ENCODE measurements around the gene NKAIN2.

Gene NKAIN2

DNA sequence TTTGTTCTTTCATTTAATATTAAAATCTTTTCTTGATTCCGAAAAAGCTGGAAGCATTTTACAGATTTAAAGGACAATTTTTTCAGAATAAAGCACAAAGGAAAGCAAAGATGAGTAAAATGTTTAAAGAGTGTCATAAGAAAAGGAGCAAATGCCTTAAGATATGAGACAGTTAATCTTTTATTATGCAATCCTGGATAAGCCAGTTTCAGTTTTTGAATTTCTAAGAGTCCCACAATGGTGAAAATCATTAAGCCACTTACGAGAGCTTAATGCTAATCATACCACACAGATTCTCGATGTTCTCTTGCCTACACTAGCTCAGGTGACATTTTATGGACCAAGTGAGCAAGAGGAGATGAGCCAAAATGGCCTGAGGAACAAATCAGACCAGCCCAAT is 1054.9 kb downstream of the NKAIN2 start:
- no peak for DNase-seq (ENCODE audit: low read depth)
- Histone ChIP-seq H3K36me3 (ENCODE audit: control insufficient read depth, insufficient read depth, low read length, severe bottlenecking) (no peaks in the 10 kb centered on the region), H3K4me3 (ENCODE audit: low read length) (no peak overlapping the region), H3K27me3 (replicated peaks; ENCODE audit: control insufficient read depth, insufficient read depth, low read length) (no peaks in the 10 kb centered on the region), H3K9me3 (ENCODE audit: control insufficient read depth, low read length) (peaks cover 4% of the 10 kb centered on the region), H3K4me1 (ENCODE audit: control insufficient read depth, insufficient read depth, low read length) (peaks cover 6% of the 10 kb centered on the region), H3K9ac (ENCODE audit: low read length) (no peak overlapping the region)

GRCh38 chr6:124859366-124859765 is 1055.7 kb downstream of the NKAIN2 start:
- Histone ChIP-seq H3K4me1 (ENCODE audit: control insufficient read depth, insufficient read depth, low read length) (peaks cover 6% of the 10 kb centered on the region), H3K36me3 (ENCODE audit: control insufficient read depth, insufficient read depth, low read length, severe bottlenecking) (no peaks in the 10 kb centered on the region), H3K4me3 (ENCODE audit: low read length) (no peak overlapping the region), H3K9me3 (ENCODE audit: control insufficient read depth, low read length) (peaks cover 4% of the 10 kb centered on the region), H3K9ac (ENCODE audit: low read length) (no peak overlapping the region), H3K27me3 (replicated peaks; ENCODE audit: control insufficient read depth, insufficient read depth, low read length) (no peaks in the 10 kb centered on the region)
- no peak for DNase-seq (ENCODE audit: low read depth)

GRCh38 chr6:124866040-124866439 is 1062.4 kb downstream of the NKAIN2 start:
- H3K27me3 ChIP-seq (replicated peaks; ENCODE audit: control insufficient read depth, insufficient read depth, low read length), result no peaks in the 10 kb centered on the region
- no peaks in the 10 kb centered on the region for H3K36me3 ChIP-seq (ENCODE audit: control insufficient read depth, insufficient read depth, low read length, severe bottlenecking)
- DNase-seq (ENCODE audit: low read depth), result no peak
- no peak overlapping the region for H3K9ac ChIP-seq (ENCODE audit: low read length)
- peaks cover 4% of the 10 kb centered on the region for H3K9me3 ChIP-seq (ENCODE audit: control insufficient read depth, low read length)
- no peak overlapping the region for H3K4me3 ChIP-seq (ENCODE audit: low read length)
- H3K4me1 ChIP-seq (ENCODE audit: control insufficient read depth, insufficient read depth, low read length), result peaks cover 3% of the 10 kb centered on the region

DNA sequence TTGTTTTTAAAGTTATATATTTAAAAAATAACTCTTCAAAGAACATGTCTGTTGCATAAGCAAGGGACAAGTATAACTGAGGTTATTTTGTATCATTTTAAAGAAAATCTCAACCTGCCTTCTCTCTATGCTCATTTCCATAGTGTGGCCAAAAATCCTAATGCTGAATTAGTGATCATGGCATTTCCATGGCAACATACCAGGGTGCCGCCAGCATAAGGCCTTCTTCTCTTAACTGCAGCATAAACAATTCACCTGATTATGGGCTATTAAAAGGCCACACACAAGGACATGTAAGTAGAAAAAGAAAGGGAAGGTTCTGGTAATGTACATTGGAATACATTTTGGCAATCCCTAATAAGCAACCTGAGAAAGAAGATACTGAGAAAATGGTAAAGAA is 1063.5 kb downstream of the NKAIN2 start:
- no peak for DNase-seq (ENCODE audit: low read depth)
- Histone ChIP-seq H3K27me3 (replicated peaks; ENCODE audit: control insufficient read depth, insufficient read depth, low read length) (no peaks in the 10 kb centered on the region), H3K9me3 (ENCODE audit: control insufficient read depth, low read length) (no peaks in the 10 kb centered on the region), H3K9ac (ENCODE audit: low read length) (no peak overlapping the region), H3K4me1 (ENCODE audit: control insufficient read depth, insufficient read depth, low read length) (peaks cover 3% of the 10 kb centered on the region), H3K36me3 (ENCODE audit: control insufficient read depth, insufficient read depth, low read length, severe bottlenecking) (no peaks in the 10 kb centered on the region), H3K4me3 (ENCODE audit: low read length) (no peak overlapping the region)

GRCh38 chr6:124868481-124868880 is 1064.8 kb downstream of the NKAIN2 start:
- Histone ChIP-seq H3K9me3 (ENCODE audit: control insufficient read depth, low read length) (no peaks in the 10 kb centered on the region), H3K4me1 (ENCODE audit: control insufficient read depth, insufficient read depth, low read length) (peaks cover 3% of the 10 kb centered on the region), H3K9ac (ENCODE audit: low read length) (no peak overlapping the region), H3K36me3 (ENCODE audit: control insufficient read depth, insufficient read depth, low read length, severe bottlenecking) (no peaks in the 10 kb centered on the region), H3K4me3 (ENCODE audit: low read length) (no peak overlapping the region), H3K27me3 (replicated peaks; ENCODE audit: control insufficient read depth, insufficient read depth, low read length) (no peaks in the 10 kb centered on the region)
- DNase-seq (ENCODE audit: low read depth), result peak; percentile 17

DNA sequence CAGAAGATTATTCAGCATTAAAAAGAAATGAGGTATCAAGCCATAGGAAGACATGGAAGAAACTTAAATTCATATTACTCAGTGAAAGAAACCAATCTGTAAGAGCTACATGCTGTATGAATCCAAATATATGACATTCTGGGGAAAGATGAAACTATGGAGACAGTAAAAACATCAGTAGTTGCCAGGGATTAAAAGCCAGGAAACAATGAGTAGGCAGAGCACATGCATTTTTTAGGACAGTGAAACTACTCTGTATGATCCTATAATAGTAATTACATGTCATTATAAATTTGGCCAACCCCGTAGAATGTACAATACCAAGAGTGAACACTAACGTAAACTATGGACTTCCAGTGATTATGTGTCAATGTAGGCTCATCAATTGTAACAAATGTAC is 1065.8 kb downstream of the NKAIN2 start:
- Histone ChIP-seq H3K27me3 (replicated peaks; ENCODE audit: control insufficient read depth, insufficient read depth, low read length) (no peaks in the 10 kb centered on the region), H3K9me3 (ENCODE audit: control insufficient read depth, low read length) (no peaks in the 10 kb centered on the region), H3K4me1 (ENCODE audit: control insufficient read depth, insufficient read depth, low read length) (peaks cover 8% of the 10 kb centered on the region), H3K9ac (ENCODE audit: low read length) (no peak overlapping the region), H3K36me3 (ENCODE audit: control insufficient read depth, insufficient read depth, low read length, severe bottlenecking) (no peaks in the 10 kb centered on the region), H3K4me3 (ENCODE audit: low read length) (no peak overlapping the region)
- DNase-seq (ENCODE audit: low read depth), result peak; percentile 39

DNA sequence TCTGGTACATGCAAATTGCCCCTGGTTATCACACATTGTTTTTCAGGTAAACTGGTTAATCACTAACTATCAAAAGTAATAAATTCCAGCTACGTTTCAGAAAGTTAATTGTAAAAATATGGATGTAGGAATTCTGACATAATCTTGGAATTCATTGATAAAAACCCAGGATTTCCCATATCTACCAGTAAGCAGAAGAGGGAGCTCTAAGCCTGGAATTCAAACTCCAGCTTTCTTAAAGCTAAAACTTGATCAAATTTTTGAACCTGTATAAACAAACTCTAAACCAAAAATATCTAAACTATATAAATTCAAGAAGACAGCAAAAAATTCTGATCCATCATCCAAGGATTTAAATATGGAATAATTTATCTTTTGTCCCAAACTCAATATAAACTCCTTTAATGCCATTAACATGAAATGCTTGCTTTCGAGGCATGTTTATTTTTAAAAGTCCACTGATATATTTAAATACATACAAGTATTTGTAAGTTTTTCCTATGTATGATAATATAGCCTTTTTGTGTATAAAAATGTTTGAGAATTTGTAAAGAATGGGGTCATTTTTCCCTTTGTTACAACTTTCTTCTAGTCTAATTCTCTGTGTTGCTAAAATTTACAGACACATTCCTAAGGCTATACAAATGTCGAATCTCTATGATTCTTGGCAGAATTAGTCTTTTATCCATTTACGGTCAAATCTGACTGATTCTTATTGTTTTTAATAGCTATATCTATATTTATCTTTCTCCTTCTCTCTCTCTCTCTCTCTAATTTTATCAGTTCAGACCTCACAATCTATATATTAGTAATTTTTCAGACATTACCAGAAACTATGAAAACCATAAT is 1067.2 kb downstream of the NKAIN2 start:
- H3K36me3 ChIP-seq (ENCODE audit: control insufficient read depth, insufficient read depth, low read length, severe bottlenecking), result no peaks in the 10 kb centered on the region
- DNase-seq (ENCODE audit: low read depth), result peak; percentile 79
- H3K4me3 ChIP-seq (ENCODE audit: low read length), result no peak overlapping the region
- no peaks in the 10 kb centered on the region for H3K27me3 ChIP-seq (replicated peaks; ENCODE audit: control insufficient read depth, insufficient read depth, low read length)
- peaks cover 11% of the 10 kb centered on the region for H3K4me1 ChIP-seq (ENCODE audit: control insufficient read depth, insufficient read depth, low read length)
- H3K9ac ChIP-seq (ENCODE audit: low read length), result peak overlapping the region; percentile 39
- H3K9me3 ChIP-seq (ENCODE audit: control insufficient read depth, low read length), result no peaks in the 10 kb centered on the region

- DNase-seq (ENCODE audit: low read depth), result no peak
- Histone ChIP-seq H3K9ac (ENCODE audit: low read length) (no peak overlapping the region), H3K27me3 (replicated peaks; ENCODE audit: control insufficient read depth, insufficient read depth, low read length) (no peaks in the 10 kb centered on the region), H3K4me1 (ENCODE audit: control insufficient read depth, insufficient read depth, low read length) (peaks cover 11% of the 10 kb centered on the region), H3K4me3 (ENCODE audit: low read length) (no peak overlapping the region), H3K36me3 (ENCODE audit: control insufficient read depth, insufficient read depth, low read length, severe bottlenecking) (no peaks in the 10 kb centered on the region), H3K9me3 (ENCODE audit: control insufficient read depth, low read length) (no peaks in the 10 kb centered on the region)
Observed at GRCh38 chr6:124872361-124873065, 1068.8 kb downstream of the NKAIN2 start.

- no peak for DNase-seq (ENCODE audit: low read depth)
- Histone ChIP-seq H3K4me1 (ENCODE audit: control insufficient read depth, insufficient read depth, low read length) (peaks cover 11% of the 10 kb centered on the region), H3K27me3 (replicated peaks; ENCODE audit: control insufficient read depth, insufficient read depth, low read length) (no peaks in the 10 kb centered on the region), H3K4me3 (ENCODE audit: low read length) (no peak overlapping the region), H3K9ac (ENCODE audit: low read length) (no peak overlapping the region), H3K36me3 (ENCODE audit: control insufficient read depth, insufficient read depth, low read length, severe bottlenecking) (no peaks in the 10 kb centered on the region), H3K9me3 (ENCODE audit: control insufficient read depth, low read length) (no peaks in the 10 kb centered on the region)
Observed at GRCh38 chr6:124873066-124873410, 1069.4 kb downstream of the NKAIN2 start.
